Neural cell (in vitro differentiated cells): ENCODE measurements around the gene PTPRR. TPM values are rescaled to one million over a fixed set of nuclear protein-coding genes. Genes with fewer than 3 reads are reported as not detected.

Experiments
- H2AFZ ChIP-seq: fragments of 200-600, 300-800 bp; sonication (generic), shearing (Covaris generic); 2 replicates; pipeline ENCODE4 v1.6.0; 2014; ENCODE audit warnings: low read depth, mild to moderate bottlenecking, antibody characterized with exemption, low read length, moderate library complexity
- H3F3A ChIP-seq: fragments of 200-600 bp; shearing (Covaris generic); 2 replicates; pipeline ENCODE4 v1.6.1; 2016; ENCODE audit warnings: mild to moderate bottlenecking, moderate library complexity, mixed read lengths, antibody characterized with exemption, low read length; ENCODE audit not compliant: insufficient read depth, poor library complexity, severe bottlenecking
- H3K27ac ChIP-seq: fragments of 200-600, 300-800 bp; sonication (generic), shearing (Covaris generic); 2 replicates; pipeline ENCODE4 v1.5.1; 2014; ENCODE audit warnings: mild to moderate bottlenecking, low read length, moderate library complexity
- H3K27me3 ChIP-seq: fragments of 300-800, 200-600 bp; sonication (generic), shearing (Covaris generic); 2 replicates; pipeline ENCODE4 v1.6.0; 2014; ENCODE audit warnings: mild to moderate bottlenecking, low read depth, low read length, moderate library complexity; ENCODE audit not compliant: insufficient read depth
- H3K36me3 ChIP-seq: fragments of 300-800, 200-600 bp; sonication (generic), shearing (Covaris generic); 2 replicates; pipeline ENCODE4 v1.5.1; 2014; ENCODE audit warnings: mild to moderate bottlenecking, antibody characterized with exemption, low read length, moderate library complexity; ENCODE audit not compliant: insufficient read depth
- H3K4me2 ChIP-seq: fragments of 300-800, 200-600 bp; sonication (generic), shearing (Covaris generic); 2 replicates; pipeline ENCODE4 v1.6.0; 2014; ENCODE audit warnings: mild to moderate bottlenecking, low read length
- H3K4me3 ChIP-seq: fragments of 300-800, 200-600 bp; sonication (generic), shearing (Covaris generic); 2 replicates; pipeline ENCODE4 v1.5.1; 2014; ENCODE audit warnings: mild to moderate bottlenecking, low read length, moderate library complexity
- H3K79me2 ChIP-seq: fragments of 200-600 bp; shearing (Covaris generic); replicated peaks from 2 replicates; pipeline ENCODE4 v1.6.0; 2014; ENCODE audit warnings: mild to moderate bottlenecking, low read length, moderate library complexity; ENCODE audit not compliant: insufficient read depth
- H3K9ac ChIP-seq: fragments of 300-800, 200-600 bp; sonication (generic), shearing (Covaris generic); 2 replicates; pipeline ENCODE4 v1.6.1; 2016; ENCODE audit warnings: mild to moderate bottlenecking, low read length, mixed read lengths
- H3K9me2 ChIP-seq: fragments of 200-600 bp; shearing (Covaris generic); 2 replicates; pipeline ENCODE4 v1.6.1; 2016; ENCODE audit warnings: mild to moderate bottlenecking, low read length, mixed read lengths; ENCODE audit not compliant: insufficient read depth
- H3K9me3 ChIP-seq: fragments of 200-600, 300-800 bp; sonication (generic), shearing (Covaris generic); 2 replicates; pipeline ENCODE4 v1.6.1; 2016; ENCODE audit warnings: mild to moderate bottlenecking, mixed run types, low read length, moderate library complexity, mixed read lengths
- H4K20me1 ChIP-seq: fragments of 200-600 bp; shearing (Covaris generic); 2 replicates; pipeline ENCODE4 v1.6.1; 2016; ENCODE audit warnings: mild to moderate bottlenecking, mixed run types; ENCODE audit not compliant: insufficient read depth
- CTCF ChIP-seq: fragments of 450-650 bp; IDR thresholded peaks from 2 replicates; pipeline ENCODE4 v1.5.1; 2014; ENCODE audit warnings: antibody characterized with exemption, mild to moderate bottlenecking, moderate library complexity; ENCODE audit not compliant: poor library complexity, severe bottlenecking
- EP300 ChIP-seq: fragments of 450-650 bp; conservative IDR thresholded peaks from 2 replicates; pipeline ENCODE4 v1.6.1; 2014; ENCODE audit warnings: antibody characterized with exemption, mild to moderate bottlenecking, moderate library complexity; ENCODE audit not compliant: poor library complexity, severe bottlenecking
- EZH2 ChIP-seq: fragments of 200-600, 300-800 bp; shearing (Covaris generic), sonication (generic); IDR thresholded peaks from 2 replicates; pipeline ENCODE4 v1.6.1; 2014; ENCODE audit warnings: antibody characterized with exemption, low read length, borderline replicate concordance, mild to moderate bottlenecking; ENCODE audit not compliant: insufficient read depth, poor library complexity, severe bottlenecking
- MXI1 ChIP-seq: fragments of 450-650 bp; conservative IDR thresholded peaks from 2 replicates; pipeline ENCODE4 v1.6.1; 2014; ENCODE audit warnings: antibody characterized with exemption, mild to moderate bottlenecking; ENCODE audit not compliant: poor library complexity, severe bottlenecking
- POLR2AphosphoS5 ChIP-seq: IDR thresholded peaks from 2 replicates; pipeline ENCODE4 v1.6.1; 2012
- RAD21 ChIP-seq: fragments of 450-650 bp; conservative IDR thresholded peaks from 2 replicates; pipeline ENCODE4 v1.6.1; 2014; ENCODE audit warnings: antibody characterized with exemption, mild to moderate bottlenecking, moderate library complexity
- REST ChIP-seq: IDR thresholded peaks from 2 replicates; pipeline ENCODE4 v1.6.1; 2012; ENCODE audit warnings: borderline replicate concordance
- SMC3 ChIP-seq: fragments of 450-650 bp; conservative IDR thresholded peaks from 2 replicates; pipeline ENCODE4 v1.6.1; 2014; ENCODE audit warnings: antibody characterized with exemption, mild to moderate bottlenecking, moderate library complexity; ENCODE audit not compliant: poor library complexity
- TAF1 ChIP-seq: IDR thresholded peaks from 2 replicates; pipeline ENCODE4 v1.6.1; 2012; ENCODE audit warnings: low read depth
- polyA plus RNA-seq: library from polyadenylated mRNA; depleted of rRNA; stranded (reverse); fragments of >200 nt; gene quantifications from 2 replicates; pipeline ENCODE4 v1.2.3, GENCODE V29; 2014

Gene PTPRR
- polyA plus RNA-seq, 1 donor from 2014 or later, result 2.2 TPM

- H3K27me3 ChIP-seq, result no peaks in the 10 kb centered on the region
- no peaks in the 10 kb centered on the region for H4K20me1 ChIP-seq
- H3K79me2 ChIP-seq, result no peaks in the 10 kb centered on the region
- no peak overlapping the region for H3K4me2 ChIP-seq
- H3F3A ChIP-seq, result no peaks in the 10 kb centered on the region
- no peak overlapping the region for H3K27ac ChIP-seq
- no peak overlapping the region for H3K4me3 ChIP-seq
- H2AFZ ChIP-seq, result no peak overlapping the region
- no peaks in the 10 kb centered on the region for H3K36me3 ChIP-seq
- H3K9me3 ChIP-seq, result no peaks in the 10 kb centered on the region
- TF ChIP-seq MXI1 (no peak), RAD21 (no peak), EZH2 (no peak), EP300 (no peak), POLR2AphosphoS5 (no peak), TAF1 (no peak), SMC3 (no peak), REST (no peak), CTCF (no peak)
- no peaks in the 10 kb centered on the region for H3K9me2 ChIP-seq
- no peak overlapping the region for H3K9ac ChIP-seq
These were observed 261.4 kb downstream of the PTPRR start for GRCh38 chr12:70659077-70659606.

GRCh38 chr12:70657616-70658286 lies 262.8 kb downstream of the PTPRR start:
- TF ChIP-seq REST, result no peak
- TF ChIP-seq MXI1, result no peak
- no peak for TF ChIP-seq TAF1
- no peak for TF ChIP-seq EP300
- TF ChIP-seq EZH2, result no peak
- no peak for TF ChIP-seq RAD21
- TF ChIP-seq POLR2AphosphoS5, result no peak
- TF ChIP-seq CTCF, result no peak
- TF ChIP-seq SMC3, result no peak
- H3F3A ChIP-seq, result no peaks in the 10 kb centered on the region
- no peaks in the 10 kb centered on the region for H4K20me1 ChIP-seq
- no peak overlapping the region for H3K9ac ChIP-seq
- H3K9me2 ChIP-seq, result no peaks in the 10 kb centered on the region
- no peak overlapping the region for H3K4me3 ChIP-seq
- H2AFZ ChIP-seq, result no peak overlapping the region
- H3K79me2 ChIP-seq, result no peaks in the 10 kb centered on the region
- H3K4me2 ChIP-seq, result no peak overlapping the region
- no peak overlapping the region for H3K27ac ChIP-seq
- H3K9me3 ChIP-seq, result no peaks in the 10 kb centered on the region
- H3K27me3 ChIP-seq, result no peaks in the 10 kb centered on the region
- no peaks in the 10 kb centered on the region for H3K36me3 ChIP-seq
